Measurements from ENCODE around the gene PRADC1.

PRADC1 gene

DNA sequence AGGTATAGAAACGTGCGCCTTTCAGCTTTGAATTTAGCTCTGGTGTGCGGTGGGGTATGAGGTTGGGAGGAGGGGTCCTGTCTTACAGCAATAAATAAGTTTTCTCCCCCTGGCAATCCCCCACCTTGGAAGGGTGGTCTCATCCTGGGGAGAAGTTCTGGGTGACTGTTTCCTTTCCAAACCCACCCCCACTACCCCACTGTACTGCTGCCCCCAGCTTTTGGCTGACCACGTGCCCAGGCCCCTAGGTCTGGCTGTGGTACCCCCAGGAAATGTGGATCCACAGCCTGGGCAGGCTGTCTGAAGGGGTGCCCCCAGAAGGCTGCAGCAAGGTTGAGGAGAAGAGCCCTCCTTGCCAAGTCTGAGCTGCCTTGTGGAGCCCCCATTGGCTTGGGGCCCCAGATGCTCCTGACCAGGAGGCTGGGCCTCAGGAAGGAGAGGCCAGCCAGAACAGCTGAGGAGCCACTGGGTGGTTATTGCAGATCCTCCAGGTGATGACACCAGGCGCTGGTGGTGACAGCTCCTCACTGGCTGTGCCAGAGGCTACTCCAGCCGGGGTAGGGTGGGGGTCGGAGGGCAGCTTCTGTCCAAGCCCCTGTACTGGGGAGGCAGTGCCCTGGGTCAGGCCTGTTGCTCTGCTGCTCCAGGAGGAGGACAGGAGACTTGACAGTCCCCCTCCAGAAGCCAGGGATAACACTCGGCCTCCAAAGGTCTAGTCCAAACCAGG is 25.3 kb upstream of the PRADC1 start:
- no peak for DNase-seq

DNA sequence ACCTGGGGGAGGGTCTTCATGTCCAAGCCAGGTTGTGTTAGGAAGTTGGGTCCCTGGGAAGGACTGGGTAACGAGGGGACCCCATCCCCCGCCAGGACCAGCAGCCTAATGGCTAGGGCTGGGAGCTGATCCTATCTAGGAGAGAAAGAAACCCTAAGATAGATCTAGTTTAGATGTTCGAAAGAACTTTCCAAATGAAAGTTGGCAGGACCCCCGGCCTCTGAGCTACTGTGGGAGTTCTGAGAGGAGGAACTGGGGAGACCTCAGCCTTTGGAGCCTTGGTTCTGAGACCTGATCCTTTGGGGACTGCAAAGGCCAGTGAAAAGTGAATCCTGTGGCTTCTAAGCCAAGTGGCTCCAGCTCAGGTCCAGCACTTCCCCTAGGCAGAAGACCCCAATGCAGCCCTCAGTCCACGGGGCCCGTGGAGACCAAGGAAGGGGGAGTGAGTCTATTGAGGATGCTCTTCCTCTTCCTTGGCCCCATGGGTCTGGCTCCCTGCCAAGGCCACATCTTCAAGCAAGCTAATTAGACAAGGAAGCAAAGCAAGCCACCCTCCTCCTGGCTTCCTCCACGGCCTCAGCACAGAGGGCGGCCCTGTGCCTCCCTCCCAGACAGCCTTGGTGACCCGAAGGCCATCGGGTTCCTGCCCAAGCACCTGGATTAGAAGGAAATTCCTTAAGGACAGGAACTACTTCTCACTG is 24.5 kb upstream of the PRADC1 start:
- no peak for DNase-seq

DNA sequence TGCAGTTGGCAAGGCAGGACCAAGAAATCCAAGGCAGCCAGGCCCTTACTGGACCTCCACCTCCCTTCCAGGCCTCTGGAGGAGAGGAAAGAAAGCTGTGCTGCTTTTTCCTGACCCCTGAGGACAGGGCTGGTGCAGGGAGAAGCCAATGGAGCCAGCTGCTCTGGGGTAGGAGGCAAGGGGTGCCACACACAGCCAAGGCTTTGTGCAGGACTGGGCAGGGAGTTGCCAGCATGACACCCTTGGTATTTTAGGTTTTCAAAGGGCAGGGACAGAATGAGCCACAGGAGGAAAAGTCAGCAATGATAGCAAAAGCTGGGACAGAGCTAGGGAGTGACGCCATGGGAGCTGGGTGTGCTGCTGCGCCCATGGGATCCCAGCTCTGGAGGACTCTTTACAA is 24.0 kb upstream of the PRADC1 start:
- no peak for DNase-seq

DNA sequence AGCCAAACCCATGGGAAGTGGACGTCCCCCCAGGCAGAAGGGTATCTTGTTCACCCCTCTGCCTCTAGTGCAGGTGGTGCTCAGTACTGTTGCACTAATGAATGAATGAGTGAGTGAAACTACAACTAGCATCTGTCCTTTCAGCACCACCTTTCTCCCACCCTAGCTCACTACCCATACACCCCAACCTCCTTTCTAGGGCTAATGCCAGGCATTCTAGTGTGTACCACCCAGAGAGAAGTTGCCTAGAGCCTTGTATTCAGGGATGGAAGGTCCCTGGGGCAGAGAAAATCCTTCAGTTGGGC is 23.5 kb upstream of the PRADC1 start:
- DNase-seq: no peak

DNA sequence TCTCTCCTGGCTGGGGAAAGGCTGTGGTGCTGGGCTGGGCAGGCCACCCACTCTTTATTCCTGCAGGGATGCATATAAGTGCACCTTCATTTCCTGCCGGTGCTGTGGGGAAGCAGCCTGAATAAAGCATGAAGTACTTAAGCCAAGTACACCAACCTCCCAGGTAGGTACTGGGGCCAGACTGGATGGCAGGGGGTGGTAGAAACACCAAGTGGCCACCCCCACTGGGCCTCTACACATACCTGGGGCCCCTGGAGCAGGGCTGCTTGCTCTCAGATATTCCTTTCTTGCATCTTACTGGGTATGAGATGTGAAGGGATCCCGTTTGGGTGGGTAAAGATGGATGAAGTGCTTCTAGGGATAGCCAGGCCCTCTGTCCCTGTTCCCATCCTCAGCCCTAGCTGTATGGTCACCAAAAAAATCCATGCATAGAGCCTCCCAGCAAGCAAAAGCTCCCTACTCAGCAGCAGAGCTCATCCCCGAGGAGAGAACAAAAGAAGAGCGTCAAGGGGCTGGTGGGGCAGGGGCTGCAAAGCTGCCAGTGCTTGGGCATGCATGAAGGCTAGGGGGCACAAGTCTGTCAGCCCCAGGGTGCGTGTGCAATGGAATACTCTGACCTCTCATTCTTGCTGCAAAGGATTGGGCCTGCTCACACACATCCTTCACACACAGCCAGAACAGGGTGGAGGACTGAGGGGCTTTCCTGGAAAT is 23.0 kb upstream of the PRADC1 start:
- DNase-seq: no peak

DNA sequence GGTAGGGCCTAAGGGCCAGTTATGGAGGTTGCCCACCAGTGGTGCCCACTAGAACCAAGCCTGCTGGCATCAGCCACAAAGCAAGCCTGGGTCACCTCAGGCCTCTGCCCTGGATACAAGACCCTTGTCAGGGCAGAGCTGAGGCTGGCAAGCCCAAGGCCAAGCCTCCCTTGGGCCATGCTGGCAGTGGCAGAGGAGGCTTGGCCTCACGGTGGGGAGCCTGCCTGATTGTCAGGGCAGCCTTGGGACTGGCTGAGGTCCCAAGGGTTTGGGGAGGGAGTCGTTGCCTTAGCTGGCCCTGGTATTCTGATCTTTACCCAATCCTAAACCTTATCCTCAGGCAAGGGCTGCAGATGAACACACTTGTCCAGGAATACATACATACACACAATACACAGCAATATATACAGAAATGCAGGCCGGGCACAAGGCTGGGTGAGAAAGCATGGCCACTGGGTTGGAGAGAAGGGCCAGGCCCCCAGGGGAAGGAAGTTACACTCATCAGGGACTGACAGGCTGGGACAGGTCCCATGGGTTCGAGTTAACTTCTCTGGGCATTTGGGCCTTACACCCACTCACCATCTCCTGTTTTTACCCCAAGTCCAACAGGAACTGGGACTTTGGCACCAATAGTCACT is 22.1 kb upstream of the PRADC1 start:
- DNase-seq: no peak

DNA sequence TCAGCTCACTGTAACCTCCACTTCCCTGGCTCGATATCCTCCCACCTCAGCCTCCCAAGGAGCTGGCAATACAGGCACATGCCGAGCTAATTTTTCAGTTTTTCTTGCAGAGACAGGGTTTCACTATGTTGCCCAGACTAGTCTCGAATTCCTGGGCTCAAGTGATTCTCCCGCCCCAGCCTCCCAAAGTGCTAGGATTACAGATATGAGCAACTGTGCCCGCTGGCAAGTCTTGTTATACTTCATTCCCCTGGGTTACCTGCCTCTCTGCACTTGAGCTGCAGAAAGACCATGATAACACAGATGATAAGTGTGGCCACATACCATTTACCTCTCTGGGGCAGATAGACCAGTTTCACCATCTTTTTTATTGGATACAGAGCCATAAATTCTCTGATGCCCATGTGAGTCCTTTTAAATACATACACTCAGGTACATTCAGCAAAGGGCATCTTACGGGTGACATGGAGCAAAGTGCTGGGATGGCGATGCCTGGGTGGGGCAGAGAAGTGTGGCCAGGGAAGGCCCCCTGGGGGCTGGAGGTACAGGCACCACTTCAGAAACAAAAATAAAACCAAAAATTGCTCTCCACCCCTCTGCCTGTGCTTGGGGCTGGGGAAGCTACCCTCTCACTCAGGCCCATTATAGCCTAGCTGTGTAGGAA is 21.4 kb upstream of the PRADC1 start:
- no peak for DNase-seq

DNA sequence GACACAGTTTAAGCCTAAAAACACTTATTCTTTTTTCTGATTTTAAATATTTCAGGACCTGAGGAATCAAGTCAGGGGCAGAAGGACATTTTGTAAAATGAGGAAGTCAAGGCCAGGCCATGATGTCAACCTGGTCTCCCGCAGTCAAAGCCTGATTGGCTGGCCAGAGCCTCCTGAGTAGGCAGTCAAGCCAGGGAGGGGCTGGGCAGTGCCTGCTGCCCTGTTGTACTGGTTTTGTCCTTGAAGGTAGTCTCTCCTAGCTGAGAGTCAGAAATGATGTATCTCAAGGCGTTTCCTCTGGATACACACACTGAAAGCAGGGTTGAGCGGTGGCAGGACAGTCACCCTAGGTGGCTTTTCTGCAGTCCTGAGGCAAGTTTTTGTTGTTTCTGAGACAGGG is 20.9 kb upstream of the PRADC1 start:
- no peak for DNase-seq

DNA sequence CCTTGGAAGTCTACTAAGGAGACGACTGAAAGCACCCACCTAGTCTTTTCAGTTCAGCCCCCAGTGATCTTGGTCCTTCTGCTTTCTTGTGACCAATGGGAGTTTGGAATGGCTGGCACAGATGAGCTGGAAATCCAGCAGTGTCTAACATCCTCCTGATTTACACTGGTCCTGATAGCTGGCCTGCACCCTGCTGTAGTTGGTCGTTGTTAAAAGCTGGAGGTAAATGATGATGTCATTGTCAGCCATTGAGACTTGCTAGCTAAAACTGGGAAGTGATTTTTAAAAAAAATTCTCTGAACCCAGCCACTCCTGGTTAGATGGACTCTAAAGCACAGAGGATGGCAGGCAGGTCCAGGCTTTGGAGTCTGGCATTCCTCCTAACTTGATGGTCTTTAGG is 20.4 kb upstream of the PRADC1 start:
- DNase-seq: no peak

DNA sequence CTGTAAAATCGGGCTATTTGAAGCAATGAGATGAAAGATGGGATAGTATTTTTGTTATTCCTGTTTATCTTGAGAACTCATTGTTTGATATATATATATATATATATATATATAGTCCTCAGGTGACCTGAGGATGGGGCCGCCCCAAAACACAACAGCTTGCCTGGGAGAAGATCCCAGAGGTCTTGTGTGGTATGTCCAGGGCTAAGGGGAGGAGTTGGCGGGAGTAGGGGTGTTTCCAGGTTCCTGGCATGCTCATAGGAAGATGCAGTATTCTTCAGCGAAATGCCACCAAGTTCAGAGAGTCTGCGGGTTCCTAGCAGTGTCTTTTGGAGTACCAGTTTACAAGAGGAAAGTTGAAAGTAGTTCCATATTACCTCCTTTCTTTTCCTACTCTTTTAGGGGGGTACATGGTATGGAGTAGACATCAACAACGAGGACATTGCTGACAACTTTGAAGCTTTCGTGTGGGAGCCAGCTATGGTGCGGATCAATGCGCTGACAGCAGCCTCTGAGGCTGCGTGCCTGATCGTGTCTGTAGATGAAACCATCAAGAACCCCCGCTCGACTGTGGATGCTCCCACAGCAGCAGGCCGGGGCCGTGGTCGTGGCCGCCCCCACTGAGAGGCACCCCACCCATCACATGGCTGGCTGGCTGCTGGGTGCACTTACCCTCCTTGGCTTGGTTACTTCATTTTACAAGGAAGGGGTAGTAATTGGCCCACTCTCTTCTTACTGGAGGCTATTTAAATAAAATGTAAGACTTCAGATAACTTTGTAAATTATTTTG is 19.4 kb upstream of the PRADC1 start:
- DNase-seq: no peak

DNA sequence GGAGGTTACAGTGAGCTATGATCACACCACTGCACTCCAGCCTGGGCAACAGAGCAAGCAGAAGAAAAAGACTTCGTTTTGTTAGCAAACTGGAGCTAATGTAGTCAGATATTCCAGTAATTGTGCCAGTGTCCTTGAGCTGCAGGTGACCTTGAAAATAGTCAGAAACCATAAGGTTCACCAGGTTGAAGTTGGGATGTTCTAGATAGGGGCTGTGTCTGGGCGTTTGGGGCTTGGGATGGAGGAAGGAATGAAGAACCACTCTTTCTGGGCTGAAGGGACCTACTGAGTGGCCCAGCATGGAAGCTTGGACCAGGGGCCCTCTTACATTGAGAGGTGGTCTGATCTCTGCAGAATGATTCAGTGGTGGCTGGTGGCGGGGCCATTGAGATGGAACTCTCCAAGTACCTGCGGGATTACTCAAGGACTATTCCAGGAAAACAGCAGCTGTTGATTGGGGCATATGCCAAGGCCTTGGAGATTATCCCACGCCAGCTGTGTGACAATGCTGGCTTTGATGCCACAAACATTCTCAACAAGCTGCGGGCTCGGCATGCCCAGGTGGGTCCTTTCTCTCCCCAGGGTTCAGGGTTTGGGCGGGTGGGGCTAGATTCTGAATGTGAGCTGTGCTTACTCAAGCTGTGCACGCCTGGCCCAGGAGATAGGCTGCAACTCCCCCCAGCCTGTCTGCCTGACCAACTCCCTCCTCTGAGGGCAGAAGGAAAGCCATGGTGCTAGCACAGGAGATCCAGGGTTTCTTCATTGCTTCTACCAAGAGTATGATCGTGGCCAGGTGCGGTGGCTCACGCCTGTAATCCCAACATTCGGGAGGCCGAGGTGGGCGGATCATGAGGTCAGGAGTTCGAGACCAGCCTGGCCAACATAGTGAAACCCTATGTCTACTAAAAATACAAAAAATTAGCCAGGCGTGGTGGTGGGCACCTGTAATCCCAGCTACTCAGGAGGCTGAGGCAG is 18.1 kb upstream of the PRADC1 start:
- no peak for DNase-seq

DNA sequence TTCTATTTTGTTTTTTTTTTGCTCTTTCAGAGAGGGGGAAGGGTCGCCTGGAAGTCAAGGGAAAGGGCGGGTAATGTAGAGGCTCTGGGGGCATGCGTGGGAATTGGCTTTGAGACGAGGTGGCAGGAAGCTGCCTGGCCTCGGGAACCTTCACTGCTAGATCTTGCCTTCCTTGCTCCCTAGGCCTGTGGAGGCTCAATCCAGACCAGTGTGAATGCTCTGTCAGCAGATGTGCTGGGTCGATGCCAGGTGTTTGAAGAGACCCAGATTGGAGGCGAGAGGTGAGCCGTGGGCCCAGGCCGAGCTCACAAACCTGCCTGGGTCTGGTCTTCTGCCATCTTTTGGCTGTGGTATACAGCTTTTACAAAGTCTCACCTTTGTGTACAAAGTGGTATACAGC is 16.6 kb upstream of the PRADC1 start:
- no peak for DNase-seq

DNA sequence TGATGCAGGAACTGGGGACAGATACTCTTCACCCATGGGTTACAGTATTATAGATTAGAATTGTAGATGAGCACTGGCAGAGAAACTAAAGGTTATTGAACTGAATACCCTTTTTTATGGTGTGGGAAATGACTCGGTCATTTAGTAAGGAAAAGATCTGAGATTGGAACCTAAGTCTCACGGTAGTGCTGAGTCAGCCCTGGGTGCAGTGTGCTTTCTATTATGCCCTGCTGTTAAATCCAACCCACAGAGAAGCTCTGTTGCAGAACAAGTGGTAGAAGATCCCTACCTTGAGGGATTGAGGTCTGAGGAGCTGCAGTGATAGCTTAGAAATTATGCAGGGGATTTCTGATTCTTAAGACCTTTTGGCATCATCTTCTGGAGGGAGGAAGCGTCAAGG is 13.8 kb upstream of the PRADC1 start:
- DNase-seq: no peak

DNA sequence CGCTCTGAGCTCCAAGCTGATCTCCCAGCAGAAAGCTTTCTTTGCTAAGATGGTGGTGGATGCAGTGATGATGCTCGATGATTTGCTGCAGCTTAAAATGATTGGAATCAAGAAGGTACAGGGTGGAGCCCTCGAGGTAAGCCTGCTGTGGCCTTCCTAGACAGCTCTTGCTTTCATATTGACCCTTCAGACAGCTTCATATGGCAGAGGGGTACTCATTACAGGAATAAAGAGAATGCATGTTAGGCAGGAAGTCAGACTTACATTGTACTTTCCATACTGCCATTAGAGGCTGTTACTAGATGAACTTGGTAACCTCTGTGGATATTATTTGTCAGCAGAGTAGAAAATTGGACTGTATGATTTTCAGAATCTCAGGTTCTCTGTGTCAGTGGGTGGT is 11.5 kb upstream of the PRADC1 start:
- DNase-seq: no peak

DNA sequence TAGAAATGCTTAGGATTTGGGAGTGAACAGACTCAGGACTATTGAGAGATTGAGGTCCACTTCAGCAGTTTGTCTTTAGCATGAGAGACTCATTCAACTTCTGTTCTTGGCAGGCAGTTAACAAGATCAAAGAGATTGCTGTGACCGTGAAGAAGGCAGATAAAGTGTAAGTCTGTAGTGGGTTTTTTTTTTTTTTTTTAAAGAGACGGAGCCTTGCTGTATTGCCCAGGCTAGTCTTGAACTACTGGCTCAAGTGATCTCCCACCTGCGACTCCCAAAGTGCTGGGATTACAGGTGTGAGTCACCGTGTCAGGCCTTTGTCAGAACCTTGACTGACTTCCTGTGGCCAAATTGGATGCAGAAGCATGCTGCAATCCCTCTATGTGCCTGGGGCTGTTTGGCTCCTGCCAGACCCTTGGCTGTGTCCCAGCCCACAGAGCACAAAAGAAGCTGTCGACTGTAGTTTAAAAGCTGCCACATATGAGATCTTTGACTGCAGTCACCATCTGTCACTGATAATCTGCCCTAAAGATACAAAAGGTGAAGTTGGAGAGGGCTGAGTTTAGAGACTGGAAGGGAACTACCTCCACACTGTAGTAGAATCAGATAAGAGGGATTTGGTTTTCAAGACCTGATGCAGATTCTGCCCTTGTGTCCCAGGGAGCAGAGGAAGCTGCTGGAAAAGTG is 11.0 kb upstream of the PRADC1 start:
- DNase-seq: no peak

DNA sequence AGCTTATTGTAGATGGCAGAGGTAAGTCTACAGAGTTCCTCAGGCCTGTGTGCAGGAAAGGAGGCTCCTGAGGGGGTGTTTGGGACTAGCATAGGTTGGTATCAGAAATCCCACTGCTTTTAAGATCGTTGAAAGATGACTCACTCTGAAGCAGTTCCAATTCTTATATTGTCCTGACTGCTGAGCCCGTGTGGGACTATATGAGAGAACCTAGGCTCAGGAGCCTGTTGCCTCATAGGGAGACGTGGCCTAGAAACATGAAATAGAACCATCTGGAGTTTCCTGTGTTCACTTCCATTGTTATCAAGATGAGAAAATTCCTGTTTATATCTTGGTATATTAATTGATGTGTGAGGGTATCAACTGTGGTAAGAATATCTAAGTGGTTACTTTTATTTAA is 6.7 kb upstream of the PRADC1 start:
- DNase-seq: no peak

DNA sequence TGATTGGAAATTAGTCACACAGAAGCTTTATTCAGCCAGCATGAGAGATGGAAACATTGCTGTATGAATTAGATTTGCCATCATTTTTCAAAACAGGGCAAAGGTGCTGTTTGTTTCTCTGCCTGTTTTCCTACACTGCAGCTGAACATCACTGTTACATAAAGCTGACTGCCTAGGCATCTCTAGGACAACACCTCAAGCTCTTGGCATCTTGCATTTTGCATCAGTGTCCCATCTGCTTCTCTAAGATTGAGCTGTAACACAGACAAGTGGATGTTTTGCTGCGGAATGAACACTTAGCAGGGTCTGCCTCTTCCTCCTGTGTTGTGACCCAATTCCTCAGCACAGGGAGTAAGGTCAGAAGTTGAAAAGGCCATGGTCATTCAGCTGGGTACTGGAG is 5.9 kb upstream of the PRADC1 start:
- DNase-seq: no peak

DNA sequence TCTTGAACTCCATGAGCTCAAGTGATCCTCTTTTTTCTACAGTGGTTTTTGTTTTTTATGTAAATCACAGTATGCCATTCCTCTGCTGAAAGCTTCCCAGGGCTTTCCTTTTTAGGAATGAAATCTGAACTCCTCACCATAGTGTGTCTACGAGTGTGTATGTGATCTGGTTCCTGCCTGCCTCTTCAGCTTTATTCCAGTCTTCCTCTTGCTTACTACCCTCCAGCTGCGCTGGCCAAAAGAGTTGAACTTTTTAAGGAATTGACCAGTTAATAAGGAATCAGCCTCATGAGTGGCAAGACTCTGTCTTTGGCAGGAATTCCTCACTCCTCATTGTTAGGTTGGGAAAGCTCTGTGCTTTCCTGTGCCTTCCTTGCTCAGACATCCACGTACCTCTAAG is 5.1 kb upstream of the PRADC1 start:
- DNase-seq: no peak

DNA sequence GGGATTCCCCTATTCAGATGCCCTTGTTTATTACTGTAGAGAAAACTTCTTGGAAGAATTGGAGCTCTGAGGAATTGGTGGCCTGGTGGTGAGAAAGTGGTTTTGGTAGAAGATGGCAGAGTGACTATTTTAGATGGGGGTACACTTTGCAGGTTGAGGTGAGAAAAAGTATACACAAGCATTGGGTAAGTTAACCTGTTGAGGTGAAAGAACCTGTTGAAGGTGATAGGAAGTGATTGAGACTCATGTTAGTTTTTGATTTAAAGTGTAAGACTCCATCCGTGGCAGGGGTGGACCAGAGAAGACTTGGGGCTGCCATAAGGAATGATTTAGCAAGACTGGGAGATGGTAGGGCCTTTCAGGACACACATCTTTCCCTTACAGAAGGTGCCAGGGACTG is 4.1 kb upstream of the PRADC1 start:
- DNase-seq: no peak

DNA sequence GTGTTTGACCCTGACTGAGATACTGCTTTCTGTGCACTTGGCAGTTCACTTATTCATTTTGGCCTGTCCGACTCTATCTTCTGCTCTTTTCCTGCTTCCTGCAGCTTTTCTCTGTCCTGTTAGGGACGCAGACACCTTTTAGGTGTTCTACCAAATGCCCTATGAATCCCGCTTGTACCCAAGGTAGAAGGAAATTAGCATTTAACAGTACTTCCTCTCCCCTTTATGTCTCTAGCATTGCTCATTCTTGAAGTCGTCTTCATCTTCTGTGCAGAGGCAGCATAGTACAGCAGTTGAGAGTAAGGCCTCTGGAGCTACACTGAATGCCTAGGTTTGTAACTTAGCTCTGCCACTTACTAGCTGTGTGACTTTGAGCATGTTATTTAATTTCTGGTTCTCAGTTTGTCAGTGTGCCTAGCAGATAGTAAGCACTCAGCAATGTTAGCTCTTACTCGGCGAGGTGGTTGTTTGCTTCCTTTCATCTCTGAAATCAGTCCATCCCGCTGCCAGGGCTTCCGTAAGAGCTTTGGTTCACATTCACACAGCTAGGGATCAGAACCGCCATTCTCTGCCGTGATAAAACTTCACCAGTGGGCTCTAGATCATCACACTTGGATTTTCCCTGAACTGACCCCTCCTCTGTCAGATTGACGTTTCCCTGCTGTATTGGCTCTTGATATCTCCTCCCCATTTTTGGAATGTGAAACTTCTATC is 2.4 kb upstream of the PRADC1 start:
- no peak for DNase-seq

All from bone marrow (tissue), 2 donors.